KMS-11 (cell line): ENCODE data around the gene MUC21.

Experiments
- H2AFZ ChIP-seq: fragments of 200-600 bp; sonication (generic); 2 replicates; pipeline ENCODE4 v1.6.1; 2016; ENCODE audit warnings: antibody characterized with exemption, mixed run types, low read depth
- H3K27ac ChIP-seq: fragments of 200-600 bp; sonication (generic); 2 replicates; pipeline ENCODE4 v1.6.1; 2016; ENCODE audit warnings: mild to moderate bottlenecking, mixed run types
- H3K27me3 ChIP-seq: fragments of 200-600 bp; sonication (generic); 2 replicates; pipeline ENCODE4 v1.6.1; 2017; ENCODE audit warnings: mild to moderate bottlenecking, low read depth, mixed run types, moderate library complexity; ENCODE audit not compliant: insufficient read depth
- H3K36me3 ChIP-seq: fragments of 200-600 bp; sonication (generic); 2 replicates; pipeline ENCODE4 v1.6.1; 2017; ENCODE audit warnings: mild to moderate bottlenecking, mixed run types; ENCODE audit not compliant: insufficient read depth
- H3K4me1 ChIP-seq: fragments of 200-600 bp; sonication (generic); 2 replicates; pipeline ENCODE4 v1.6.1; 2016; ENCODE audit warnings: mild to moderate bottlenecking, low read depth, mixed run types; ENCODE audit not compliant: poor library complexity, severe bottlenecking
- H3K4me2 ChIP-seq: fragments of 200-600 bp; sonication (generic); 2 replicates; pipeline ENCODE4 v1.7.0; 2016; ENCODE audit warnings: mild to moderate bottlenecking, mixed run types
- H3K4me3 ChIP-seq: fragments of 200-600 bp; sonication (generic); IDR thresholded peaks from 2 replicates; pipeline ENCODE4 v1.6.1; 2017; ENCODE audit warnings: low read depth, low read length, mixed read lengths; ENCODE audit not compliant: insufficient read depth
- H3K79me2 ChIP-seq: fragments of 200-600 bp; sonication (generic); 2 replicates; pipeline ENCODE4 v1.6.1; 2016; ENCODE audit warnings: low read depth, mixed run types; ENCODE audit not compliant: insufficient read depth
- H3K9ac ChIP-seq: fragments of 200-600 bp; sonication (generic); 2 replicates; pipeline ENCODE4 v1.6.1; 2016; ENCODE audit warnings: mild to moderate bottlenecking, mixed run types
- H4K20me1 ChIP-seq: fragments of 200-600 bp; sonication (generic); 2 replicates; pipeline ENCODE4 v1.6.1; 2016; ENCODE audit warnings: mild to moderate bottlenecking, mixed run types; ENCODE audit not compliant: insufficient read depth
- TF ChIP-seq, protein P1 (sequence below): fragments of 200-600 bp; sonication (generic); conservative IDR thresholded peaks from 2 replicates; pipeline ENCODE4 v1.6.1; 2017; ENCODE audit warnings: low read depth, mild to moderate bottlenecking, antibody characterized with exemption, low read length, moderate library complexity, mixed read lengths

Gene MUC21

DNA sequence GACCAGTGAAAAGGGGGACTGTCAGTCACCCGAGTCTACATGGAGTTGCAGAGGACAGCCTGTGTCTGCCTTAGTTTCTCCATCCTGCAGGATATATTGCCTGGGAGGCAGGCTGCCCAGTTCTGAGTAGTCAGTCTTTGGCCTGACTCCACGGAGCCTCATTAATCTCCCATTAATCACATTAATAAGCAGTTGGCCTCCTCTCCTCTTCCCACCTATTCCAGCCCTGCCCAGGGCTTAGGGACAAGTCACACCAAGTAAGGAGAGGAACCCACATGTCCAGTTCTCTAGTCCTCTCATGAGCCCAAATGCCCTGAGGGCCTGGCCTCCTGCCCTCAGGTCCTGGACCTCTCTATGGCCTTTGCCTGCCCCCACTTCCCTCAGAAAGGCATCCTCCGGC is 44.0 kb upstream of the MUC21 start:
- Histone ChIP-seq H3K36me3 (no peaks in the 10 kb centered on the region), H2AFZ (no peak overlapping the region), H3K4me2 (no peak overlapping the region), H3K27ac (no peak overlapping the region), H3K27me3 (no peaks in the 10 kb centered on the region), H3K79me2 (no peaks in the 10 kb centered on the region), H3K9ac (no peak overlapping the region), H3K4me1 (no peaks in the 10 kb centered on the region), H3K4me3 (no peak overlapping the region), H4K20me1 (no peaks in the 10 kb centered on the region)
- TF ChIP-seq, protein P1, sequence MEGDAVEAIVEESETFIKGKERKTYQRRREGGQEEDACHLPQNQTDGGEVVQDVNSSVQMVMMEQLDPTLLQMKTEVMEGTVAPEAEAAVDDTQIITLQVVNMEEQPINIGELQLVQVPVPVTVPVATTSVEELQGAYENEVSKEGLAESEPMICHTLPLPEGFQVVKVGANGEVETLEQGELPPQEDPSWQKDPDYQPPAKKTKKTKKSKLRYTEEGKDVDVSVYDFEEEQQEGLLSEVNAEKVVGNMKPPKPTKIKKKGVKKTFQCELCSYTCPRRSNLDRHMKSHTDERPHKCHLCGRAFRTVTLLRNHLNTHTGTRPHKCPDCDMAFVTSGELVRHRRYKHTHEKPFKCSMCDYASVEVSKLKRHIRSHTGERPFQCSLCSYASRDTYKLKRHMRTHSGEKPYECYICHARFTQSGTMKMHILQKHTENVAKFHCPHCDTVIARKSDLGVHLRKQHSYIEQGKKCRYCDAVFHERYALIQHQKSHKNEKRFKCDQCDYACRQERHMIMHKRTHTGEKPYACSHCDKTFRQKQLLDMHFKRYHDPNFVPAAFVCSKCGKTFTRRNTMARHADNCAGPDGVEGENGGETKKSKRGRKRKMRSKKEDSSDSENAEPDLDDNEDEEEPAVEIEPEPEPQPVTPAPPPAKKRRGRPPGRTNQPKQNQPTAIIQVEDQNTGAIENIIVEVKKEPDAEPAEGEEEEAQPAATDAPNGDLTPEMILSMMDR: no peak

- H3K4me3 ChIP-seq: no peak within 1 kb of the TSS
- no peaks in the 10 kb centered on the region for H3K36me3 ChIP-seq
- H3K4me2 ChIP-seq: no peak within 1 kb of the TSS
- H3K4me1 ChIP-seq: no peaks in the 10 kb centered on the region
- no peak within 1 kb of the TSS for H3K27ac ChIP-seq
- H4K20me1 ChIP-seq: no peaks in the 10 kb centered on the region
- no peaks in the 10 kb centered on the region for H3K79me2 ChIP-seq
- H2AFZ ChIP-seq: no peak within 1 kb of the TSS
- no peaks in the 10 kb centered on the region for H3K27me3 ChIP-seq
- TF ChIP-seq, protein P1: no peak
- no peak within 1 kb of the TSS for H3K9ac ChIP-seq
These were observed 43.0 kb upstream of the MUC21 start, which contains the start of gene MUCL3 for GRCh38 chr6:30940361-30940986. MUCL3 (plus strand) TSS chr6:30940973; CDS start chr6:30941000, 27 bp downstream.

DNA sequence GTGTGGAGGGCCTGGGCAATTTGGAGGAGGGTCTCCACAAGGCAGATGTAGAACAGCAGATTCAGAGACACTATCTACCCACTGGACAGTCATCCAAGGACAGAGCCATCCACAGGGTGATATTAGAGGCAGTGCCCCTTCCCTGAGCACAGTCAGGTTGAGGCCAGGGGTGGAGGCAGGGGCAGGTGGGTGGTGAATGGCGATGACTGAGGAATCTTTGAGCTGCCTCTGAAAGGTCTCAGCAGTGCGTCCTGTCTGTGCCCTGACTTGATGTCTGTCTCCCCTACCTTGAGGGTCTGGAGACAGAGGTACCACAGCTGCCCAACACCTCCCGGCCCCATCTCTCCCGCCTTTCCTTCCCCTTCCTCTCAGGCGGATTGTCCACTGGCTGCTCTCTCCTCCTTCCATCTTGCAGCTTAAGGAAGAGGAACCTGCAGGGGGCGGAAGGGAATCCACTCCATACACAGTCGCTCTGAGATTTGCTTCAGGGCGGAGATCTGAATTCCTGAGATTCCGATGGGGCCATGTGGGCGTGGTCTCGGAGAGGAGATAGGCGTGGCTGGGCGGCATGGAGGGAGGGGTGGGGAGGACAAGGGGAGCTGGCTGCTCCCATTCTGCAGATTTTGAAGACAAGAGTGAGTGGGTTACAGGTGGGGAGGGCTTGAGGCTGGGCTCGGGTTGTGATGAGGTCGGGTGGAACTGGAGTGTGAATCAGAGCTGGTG is 41.0 kb upstream of the MUC21 start:
- TF ChIP-seq, protein P1: no peak
- Histone ChIP-seq H4K20me1 (no peaks in the 10 kb centered on the region), H3K9ac (no peak overlapping the region), H3K4me3 (no peak overlapping the region), H3K79me2 (no peaks in the 10 kb centered on the region), H3K4me2 (no peak overlapping the region), H3K36me3 (no peaks in the 10 kb centered on the region), H3K27ac (no peak overlapping the region), H2AFZ (no peak overlapping the region), H3K4me1 (peaks cover 6% of the 10 kb centered on the region), H3K27me3 (no peaks in the 10 kb centered on the region)

DNA sequence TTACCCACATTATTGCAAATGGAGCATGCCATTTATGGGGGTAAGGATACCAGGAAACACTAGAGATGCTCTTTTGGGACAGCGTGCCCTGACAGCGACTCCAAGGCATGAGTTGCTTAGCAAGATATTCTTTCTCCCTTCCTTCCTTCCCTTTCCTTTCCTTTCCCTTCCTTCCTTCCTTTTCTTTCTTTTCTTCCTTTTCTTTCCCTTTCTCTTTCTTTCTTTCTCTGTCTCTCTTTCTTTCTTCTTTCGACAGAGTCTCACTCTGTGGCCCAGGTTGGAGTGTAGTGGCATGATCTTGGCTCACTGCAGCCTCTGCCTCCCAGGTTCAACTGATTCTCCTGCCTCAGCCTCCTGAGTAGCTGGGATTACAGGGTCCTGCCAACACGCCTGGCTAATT is 39.5 kb upstream of the MUC21 start:
- no peaks in the 10 kb centered on the region for H3K27me3 ChIP-seq
- TF ChIP-seq, protein P1: no peak
- H3K4me2 ChIP-seq: no peak overlapping the region
- H3K27ac ChIP-seq: no peak overlapping the region
- no peaks in the 10 kb centered on the region for H3K36me3 ChIP-seq
- H3K4me1 ChIP-seq: peaks cover 6% of the 10 kb centered on the region
- H3K4me3 ChIP-seq: no peak overlapping the region
- H3K79me2 ChIP-seq: no peaks in the 10 kb centered on the region
- no peak overlapping the region for H3K9ac ChIP-seq
- H4K20me1 ChIP-seq: no peaks in the 10 kb centered on the region
- no peak overlapping the region for H2AFZ ChIP-seq
